HG02678 (cell line): Measurements from ENCODE around the gene CORO2A.
"Not testable (repeated sequence)": the region's sequence is repeated elsewhere in the genome, so short reads cannot be mapped to it uniquely, and the experiment has no call there.

Experiments
- ATAC-seq: cut with Tn5 transposase; IDR thresholded peaks from one replicate; pipeline ENCODE4 v1.9.1; 2021; ENCODE audit warnings: mild to moderate bottlenecking, moderate library complexity; ENCODE audit not compliant: unreplicated experiment

Gene CORO2A

DNA sequence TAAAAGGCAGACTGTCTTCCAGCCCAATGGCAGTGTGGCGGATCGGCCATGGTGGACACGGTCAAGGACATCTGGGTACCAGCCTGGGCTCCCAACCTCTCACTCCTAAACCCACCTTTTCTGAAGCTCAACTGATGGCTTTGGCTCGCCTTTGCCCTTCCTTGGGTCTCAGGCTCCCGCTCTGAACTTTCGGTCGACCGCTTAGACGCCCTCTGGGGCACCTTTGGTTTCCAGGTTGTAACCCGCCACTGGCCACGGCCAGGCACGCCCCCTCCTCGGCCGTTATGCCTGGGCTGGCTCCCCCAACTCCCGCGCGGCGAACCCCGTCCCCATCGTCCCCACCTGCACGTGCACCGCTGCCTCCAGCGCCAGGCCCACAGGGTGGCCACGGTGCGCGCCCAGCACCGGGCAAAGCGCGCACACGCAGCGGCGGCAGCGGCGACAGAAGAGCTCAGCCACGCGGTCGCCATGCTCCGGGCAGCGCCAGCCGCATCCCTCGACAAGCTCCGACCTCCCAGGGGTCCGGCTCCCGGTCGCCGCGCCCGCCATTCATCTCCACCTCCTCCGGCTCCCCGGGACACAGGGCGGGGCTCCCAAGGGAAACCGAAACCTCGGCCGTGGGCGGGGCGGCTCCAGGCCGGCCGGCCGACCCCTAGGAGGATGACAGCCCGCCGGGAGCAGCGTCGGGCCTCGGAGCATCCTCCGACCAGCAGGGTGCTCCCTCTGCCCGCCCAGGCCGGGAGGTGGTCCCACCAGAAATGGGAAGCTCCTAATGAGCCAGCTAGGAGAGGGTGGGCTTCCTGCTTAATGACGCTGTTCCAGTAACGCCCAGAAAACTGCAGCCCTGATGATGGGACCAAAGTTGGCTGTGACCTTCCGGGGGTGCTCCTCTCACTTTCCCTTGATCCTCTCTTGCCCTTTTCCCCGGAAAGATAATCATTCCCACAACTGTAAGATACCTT is 73.5 kb downstream of the CORO2A start, which contains the start of gene TRIM14:
Gene TRIM14, minus strand, starts transcription at position 583 of the 962 bp plus-strand sequence. Its CDS starts 34 bp downstream, at position 549.
- peak; percentile 73 for ATAC-seq

DNA sequence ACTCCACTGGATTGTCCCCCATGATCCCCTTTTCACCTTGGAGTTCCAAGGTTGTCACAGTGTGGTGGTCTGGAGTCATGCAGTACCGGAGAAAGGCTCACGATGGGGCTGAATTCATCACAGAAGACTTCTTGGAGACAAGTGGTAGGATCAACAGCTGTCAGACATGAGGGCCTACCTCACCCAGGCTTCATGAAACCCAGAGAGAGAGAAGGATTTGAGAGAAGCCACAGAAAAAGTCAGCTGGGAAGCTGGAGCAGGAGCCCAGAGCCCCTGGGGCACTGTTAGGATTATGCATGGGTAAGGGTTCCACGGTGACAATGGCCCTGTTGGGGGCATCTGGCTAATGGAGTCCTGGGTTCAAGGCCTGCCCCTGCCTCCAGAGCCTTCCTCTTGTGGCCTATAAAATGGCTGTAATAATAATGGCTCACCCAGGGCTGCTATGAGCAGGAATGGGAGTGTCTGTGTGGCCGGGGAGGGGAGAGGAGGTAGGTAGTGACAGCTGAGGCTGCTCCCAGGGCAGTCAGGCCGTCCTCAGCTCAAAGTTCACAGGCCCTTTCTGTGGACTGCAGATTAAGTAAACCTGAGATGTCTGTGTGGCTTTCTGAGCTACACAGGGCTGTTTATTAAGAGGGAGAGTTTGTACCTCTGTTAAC is 74.3 kb downstream of the CORO2A start:
- ATAC-seq: peak; percentile 42

DNA sequence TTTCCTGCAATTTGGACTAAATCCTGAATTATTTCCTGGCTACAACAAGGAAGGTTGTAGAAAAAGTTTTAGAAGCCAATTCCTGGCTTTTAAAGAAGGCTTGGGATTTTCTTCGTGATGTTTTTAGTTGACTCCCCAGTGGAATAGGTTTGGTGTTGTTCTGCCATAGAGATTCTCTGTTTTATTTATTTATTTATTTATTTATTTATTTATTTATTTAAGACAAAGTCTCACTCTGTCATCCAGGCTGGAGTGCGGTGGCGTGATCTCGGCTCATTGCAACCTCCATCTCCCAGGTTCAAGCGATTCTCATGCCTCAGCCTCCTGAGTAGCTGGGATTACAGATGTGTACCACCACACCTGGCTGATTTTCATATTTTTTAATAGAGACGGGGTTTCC is 75.3 kb downstream of the CORO2A start:
- ATAC-seq: not testable (repeated sequence)

DNA sequence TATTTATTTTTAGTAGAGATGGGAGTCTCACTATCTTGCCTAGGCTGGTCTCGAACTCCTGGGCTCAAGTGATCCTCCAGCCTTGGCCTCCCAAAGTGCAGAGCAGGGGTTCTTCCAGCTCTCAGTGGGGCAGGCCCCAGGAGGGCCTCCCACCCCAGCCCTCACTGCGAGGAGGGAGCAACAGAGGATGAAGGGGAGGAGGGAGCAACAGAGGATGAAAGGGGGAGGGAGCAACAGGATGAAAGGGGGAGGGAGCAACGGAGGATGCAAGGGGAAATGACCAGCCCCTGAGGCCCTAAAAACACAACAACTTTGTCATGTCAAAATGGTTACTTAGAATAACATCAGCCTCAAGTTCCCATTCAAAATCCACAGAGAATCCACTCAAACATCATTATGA is 83.4 kb downstream of the CORO2A start:
- no peak for ATAC-seq

DNA sequence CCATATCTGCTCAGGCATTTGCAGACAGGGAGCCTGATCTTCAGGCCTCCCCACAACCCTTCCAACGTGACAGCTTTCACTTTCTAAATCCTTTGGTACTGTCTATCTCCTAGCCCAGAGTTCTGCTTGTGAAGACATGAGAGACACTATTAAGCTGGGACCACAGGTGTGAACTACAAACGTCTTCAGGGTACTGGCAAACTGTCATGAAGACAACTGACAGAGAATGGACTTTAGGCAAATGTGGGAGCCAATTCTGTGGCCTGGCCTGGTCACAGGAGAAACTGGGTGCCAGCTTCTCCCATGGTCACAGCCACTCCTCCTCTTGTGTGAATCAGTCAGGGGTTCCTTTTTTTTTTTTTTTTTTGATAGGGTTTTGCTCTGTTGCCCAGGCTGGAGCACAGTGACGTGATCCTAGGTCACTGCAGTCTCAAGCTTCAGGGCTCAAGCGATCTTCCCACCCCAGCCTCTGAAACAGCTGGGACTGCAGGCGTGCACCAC is 83.9 kb downstream of the CORO2A start:
- peak; percentile 73 for ATAC-seq

DNA sequence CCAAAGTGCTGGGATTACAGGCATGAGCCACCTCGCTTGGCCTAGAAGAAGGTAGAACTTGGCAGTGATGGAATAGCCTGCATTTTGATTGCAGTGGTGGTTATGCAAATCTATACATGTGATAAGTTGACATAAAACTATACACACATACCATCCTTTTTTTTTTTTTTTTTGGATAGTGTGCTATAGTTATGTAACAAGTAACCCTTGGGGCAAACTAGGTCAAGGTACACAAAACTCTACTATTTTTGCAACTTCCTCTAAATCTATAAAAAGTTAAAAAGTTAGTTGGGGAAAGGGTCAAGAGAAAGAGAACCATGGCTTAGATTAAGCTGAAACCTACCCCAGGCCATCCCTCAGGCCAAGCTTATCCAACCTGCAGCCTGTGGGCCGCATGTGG is 84.5 kb downstream of the CORO2A start:
- peak; percentile 17 for ATAC-seq

DNA sequence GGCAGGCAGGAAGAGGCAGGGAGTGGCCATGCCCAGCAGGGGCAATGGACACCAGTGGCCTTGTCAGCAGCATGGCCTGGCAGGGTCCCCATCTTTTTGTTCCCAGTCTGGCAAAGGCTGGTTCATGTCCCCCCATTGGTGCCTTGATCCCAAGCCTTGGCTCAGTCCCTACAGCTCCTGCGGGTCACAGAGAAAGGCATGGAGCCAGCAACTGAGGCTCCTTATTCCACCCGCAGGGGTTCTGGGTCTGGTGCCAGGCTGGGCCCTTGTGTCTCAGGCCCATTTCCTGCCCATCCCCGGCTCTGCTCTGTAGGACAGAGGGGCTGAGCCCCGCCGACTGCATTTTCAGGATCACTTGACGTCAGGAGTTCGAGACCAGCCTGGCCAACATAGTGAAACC is 87.4 kb downstream of the CORO2A start:
- no peak for ATAC-seq

DNA sequence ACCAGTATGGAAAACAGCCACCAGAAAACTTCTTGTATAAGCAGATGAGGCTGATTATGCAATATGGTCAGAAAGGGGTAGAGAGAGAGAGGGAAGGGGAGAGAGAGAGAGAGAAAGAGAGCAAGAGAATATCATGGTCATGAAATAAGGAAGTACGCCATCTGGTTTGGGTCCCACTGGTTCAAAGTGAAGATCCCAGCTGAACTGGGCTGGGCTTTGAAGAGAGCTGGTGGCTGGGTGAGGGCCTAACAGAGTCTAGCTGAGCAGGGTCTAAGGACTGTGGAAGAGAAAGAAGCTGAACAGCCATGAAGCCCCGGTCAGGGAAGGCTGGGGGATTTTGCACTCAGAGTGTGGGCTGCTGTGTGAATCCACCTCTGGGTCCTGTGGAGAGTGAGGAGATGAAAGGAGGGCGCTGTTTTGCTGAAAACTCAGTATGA is 88.0 kb downstream of the CORO2A start:
- no peak for ATAC-seq

DNA sequence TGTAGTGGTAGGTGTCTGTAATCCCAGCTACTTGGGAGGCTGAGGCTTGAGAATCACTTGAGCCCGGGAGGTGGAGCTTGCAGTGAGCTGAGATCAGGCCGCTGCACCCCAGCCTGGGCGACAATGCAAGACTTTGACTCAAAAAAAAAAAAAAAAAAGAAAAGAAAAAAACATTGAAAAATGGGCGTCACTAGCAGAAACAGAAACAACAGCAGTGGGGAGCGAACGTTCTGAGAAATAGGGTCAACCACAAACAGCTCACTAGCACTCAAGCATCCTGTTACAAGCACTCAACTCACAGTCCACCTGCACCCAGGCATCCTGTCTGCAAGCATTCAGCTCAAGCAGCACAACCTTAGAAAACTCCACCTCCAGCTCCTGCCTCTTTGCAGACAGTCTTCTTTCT is 90.6 kb downstream of the CORO2A start:
- ATAC-seq: peak; percentile 100

DNA sequence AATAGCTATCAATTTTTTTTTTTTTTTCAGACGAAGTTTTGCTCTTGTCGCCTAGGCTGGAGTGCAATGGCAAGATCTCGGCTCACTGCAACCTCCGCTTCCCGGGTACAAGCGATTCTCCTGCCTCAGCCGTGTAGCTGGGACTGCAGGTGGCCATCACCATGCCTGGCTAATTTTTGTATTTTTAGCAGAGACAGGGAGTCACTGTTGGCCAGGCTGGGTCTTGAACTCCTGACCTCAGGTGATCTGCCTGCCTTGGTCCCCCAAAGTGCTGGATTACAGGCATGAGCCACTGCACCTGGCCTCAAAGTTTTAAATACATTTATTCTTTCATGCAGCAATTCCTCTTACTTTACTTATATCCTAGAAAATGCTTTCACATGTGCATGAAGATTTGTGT is 91.0 kb downstream of the CORO2A start:
- ATAC-seq: no peak

DNA sequence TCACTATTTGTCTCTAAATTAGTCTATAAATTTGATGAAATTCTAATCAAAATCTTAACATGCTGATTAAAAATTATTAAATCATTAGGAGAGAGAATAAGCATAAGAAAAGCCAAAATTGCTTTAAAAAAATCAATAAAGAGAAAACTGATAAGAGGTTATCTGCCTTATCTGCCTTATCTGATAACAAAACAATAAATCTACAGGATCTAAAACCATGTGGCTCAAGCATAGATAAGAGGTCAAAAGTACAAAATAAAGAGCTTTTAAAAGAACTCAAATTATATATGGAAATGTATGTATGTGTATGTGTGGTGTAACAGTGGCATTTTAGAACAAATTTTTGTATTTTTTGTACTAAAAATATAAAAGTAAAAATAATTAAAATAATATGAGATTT is 92.0 kb downstream of the CORO2A start:
- ATAC-seq: no peak

DNA sequence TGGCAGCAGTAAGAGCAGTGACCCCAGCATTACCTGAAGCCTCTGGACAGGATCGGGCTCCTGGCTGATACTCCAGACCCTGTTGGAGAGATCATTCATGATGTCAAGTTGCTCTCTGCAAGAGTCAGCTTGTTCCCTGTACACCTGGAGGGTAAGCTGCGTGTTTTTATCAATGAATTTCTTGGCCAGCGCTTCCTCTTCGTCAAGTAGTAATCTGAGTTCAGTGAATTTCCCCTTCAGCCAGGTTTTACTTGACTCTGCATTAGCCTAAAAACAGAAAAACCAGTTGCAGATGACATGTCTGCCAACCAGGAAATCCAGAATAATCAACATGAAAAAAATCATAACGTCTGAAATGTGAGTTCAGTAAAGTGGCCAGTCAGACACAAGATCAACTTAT is 92.5 kb downstream of the CORO2A start:
- no peak for ATAC-seq

DNA sequence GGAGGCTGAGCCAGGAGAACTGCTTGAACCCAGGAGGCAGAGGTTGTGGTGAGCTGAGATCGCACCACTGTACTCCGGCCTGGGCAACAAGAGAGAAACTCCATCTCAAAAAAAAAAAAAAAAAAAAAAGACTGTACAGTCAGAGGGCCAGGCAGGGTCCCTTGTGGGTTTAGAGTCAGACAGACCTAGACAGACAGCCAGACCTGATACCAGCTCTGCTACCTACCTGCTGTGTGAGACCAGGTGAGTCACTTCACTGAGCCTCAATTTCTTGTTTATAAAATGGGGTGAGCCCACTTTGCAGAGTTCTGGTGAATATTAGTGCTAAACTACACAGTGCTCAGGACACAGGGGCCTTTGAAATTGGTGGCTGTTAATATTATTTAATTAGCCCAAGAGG is 93.1 kb downstream of the CORO2A start:
- no peak for ATAC-seq

DNA sequence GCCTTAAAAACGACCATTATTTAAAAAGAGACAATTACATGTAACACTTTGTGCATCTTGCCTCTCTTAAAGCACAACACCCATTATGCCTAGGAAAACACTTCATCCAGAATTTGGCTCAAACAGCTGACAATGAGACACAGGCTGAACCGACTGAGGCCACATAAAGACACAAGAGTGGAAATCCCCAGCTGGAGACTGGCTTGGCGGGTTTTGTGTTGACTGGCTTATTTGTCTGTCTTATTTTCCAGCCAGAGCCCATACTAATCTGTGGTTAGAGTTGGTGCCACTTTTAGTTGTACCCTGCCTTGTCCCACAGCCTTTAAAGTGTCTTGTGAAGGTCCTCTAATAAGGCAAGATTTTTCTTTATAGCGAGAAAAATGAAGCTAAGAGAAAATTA is 94.6 kb downstream of the CORO2A start:
- no peak for ATAC-seq

DNA sequence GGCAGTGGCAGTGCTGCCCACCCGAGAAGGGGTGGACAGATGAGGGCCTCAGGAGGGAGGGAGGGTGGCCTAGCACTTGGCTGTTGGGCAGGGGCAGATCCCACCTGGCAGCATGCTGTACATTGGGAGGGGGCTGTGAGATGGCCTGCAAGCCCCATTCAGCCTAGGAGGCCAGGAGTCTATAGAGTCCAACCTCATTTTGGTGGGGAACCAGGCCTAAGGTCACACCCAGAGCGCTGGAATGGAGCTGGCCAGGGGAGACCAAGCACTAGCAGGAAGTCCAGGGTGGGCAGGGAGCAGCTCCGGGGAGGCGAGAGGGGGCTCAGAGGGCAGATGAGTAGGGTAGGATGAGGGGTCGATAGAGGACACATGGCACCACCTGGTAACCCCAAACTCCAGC is 96.3 kb downstream of the CORO2A start:
- no peak for ATAC-seq

DNA sequence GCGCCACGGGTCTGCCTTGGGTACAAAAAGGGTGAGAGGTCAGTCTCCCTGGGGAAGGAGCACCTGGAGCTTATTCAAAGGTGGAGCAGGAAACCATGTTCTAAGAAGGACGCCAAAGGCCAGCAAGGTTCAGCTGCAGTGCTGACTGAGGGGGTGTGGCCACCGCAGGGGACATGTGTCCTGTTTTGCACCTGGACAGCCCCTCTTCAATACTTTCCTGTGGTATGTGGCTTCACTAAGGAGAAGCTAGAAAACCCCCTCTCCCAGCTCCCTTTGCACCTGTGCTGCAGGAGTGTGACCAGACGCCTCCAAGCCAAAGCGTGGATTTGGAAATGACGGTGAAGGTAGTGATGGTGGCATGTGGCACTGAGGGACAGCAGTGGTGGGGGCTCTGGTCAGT is 97.0 kb downstream of the CORO2A start:
- ATAC-seq: no peak

DNA sequence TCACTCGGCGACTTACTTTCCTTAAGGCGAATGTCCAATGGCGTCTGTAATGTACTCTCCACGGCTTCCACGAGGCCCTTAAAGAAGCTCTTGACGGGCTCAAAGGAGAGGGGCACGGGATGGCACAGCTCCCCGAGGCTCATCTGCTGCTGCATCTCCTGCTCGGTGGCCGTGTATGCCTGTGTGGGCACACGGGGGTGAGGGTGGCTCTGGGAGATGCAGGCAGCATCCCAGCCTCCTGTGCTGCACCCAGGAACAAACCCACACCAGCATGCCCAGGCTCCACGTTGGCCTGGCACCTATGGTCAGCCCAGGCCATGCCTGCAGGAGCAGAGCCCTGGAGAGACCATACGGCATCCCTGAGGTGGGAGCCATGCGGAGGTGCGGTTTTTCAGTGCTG is 97.6 kb downstream of the CORO2A start:
- ATAC-seq: no peak

DNA sequence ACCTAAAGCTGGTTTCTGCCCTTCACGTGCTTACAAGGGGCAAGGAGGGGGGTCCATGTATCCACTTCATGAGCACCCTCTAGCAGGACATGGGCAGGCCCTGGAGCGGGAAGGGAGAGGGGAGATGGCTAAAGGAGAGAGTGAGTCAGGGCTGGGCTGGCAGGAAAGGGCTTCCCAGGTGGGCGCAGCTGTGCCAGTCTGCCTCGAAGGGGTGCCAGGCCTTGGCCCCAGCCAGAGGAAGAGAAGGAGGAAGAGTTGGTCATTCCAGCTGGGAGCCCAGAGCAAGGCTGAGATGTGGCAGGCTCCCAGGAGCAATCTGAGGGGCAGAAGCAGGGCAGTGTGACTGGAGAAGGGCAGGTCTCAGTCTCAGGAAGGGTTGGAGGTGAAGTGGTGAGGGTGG is 98.1 kb downstream of the CORO2A start:
- ATAC-seq: no peak

DNA sequence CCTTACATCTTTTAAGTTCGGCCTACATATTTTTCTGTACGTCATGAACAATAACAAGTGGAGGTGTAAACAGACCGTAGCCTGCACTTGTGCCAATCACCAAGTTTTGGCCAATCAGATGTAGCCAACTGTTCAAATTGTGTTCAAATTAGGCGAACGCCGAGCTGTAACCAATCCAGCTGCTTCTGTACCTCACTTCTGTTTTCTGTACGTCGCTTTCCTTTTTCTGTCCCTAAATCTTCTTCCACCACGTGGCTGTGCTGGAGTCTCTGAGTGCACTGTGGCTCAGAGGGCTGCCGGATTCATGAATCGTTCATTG is 99.9 kb downstream of the CORO2A start:
- ATAC-seq: no peak

DNA sequence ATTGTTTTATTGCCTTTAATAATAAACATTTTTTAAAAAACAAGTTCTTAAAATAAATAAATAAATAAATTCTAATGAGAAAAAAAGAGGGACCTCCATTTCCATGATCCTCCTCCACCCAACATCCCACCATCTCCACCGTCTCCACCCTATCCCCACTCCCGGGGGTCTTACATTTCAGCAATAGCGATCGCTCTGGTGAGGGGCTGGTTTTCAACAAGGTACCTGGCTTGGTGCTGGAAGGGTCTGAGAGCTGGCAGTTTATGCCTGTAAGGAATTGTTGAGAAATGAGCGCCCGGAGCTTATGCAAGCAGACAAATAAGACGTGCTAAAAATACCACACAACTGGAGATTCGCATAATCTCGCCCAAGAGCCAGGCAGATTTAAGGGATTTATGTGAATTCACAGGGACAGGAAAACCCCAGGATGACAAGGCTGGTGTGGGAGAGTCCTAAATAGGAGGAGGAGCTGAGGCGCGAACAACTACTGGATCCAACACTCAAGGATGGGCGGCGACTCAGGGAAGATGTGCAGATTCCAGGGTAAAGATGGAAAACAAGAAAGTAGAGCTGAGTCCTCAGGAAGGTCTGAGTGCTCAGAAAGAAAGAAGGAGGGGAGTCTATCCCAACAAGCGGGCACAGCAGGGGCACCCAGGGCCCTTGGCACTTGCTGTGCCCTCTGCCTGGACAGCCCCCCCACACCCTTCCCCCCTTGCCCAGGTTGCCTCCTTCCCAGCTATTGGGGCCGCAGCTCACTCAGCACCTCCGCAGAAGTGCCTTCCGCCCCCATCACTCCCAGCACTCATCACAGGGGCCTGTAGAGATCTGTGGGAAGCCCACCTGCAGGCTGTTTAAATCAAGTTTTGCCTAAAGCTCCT is 100.5 kb downstream of the CORO2A start:
- ATAC-seq: no peak

DNA sequence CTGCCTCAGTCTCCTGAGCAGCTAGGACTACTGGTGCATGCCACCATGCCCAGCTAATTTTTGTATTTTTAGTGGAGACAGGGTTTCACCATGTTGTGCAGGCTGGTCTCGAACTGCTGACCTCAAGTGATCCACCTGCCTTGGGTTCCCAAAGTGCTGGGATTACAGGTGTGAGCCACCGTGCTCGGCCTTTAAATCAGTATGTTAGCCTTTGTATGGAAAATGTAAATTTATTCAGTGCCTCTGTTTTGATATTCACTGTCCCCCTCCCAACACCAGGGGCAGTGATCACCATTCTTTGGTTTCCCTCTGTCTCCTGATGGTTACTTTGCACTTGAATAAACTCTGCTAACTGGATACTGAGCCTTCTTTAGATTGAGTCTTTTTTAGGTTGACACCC is 101.8 kb downstream of the CORO2A start:
- not testable (repeated sequence) for ATAC-seq
